Gastroesophageal sphincter (tissue), 4 donors: ENCODE data around the gene TNFAIP2. TPM values are rescaled to one million over a fixed set of nuclear protein-coding genes. Genes with fewer than 3 reads are reported as not detected.

Experiments
- ATAC-seq: fragments of 150-250 bp; one replicate; pipeline ENCODE4 v1.9.1; 2016; ENCODE audit warnings: mild to moderate bottlenecking, moderate library complexity
- H3K27ac ChIP-seq, 4 donors: fragments of 200-600 bp; sonication (generic) in 3 of 4; 1 replicate in 3 of 4; 2 replicates in 1 of 4; pipeline ENCODE4 v1.5.1; 2016 to 2019
- H3K27me3 ChIP-seq: fragments of 200-600 bp; sonication (generic); one replicate; pipeline ENCODE4 v1.5.1; 2019
- H3K36me3 ChIP-seq, 2 donors: fragments of 200-600 bp; sonication (generic); one replicate each; pipeline ENCODE4 v1.5.1; 2019; ENCODE audit warnings: control low read depth in 1 of 2
- H3K4me1 ChIP-seq, 3 donors: fragments of 200-600 bp; sonication (generic); 1 replicate in 2 of 3; 2 replicates in 1 of 3; pipeline ENCODE4 v1.5.1; 2016 to 2019; ENCODE audit warnings: control low read depth in 2 of 3
- H3K4me3 ChIP-seq, 2 donors: fragments of 200-600 bp; sonication (generic); one replicate each; pipeline ENCODE4 v1.5.1; 2019; ENCODE audit warnings: mild to moderate bottlenecking in 1 of 2, moderate library complexity in 1 of 2
- H3K9me3 ChIP-seq, 3 donors: fragments of 200-600 bp; sonication (generic); one replicate each; pipeline ENCODE4 v1.5.1; 2017 to 2019; ENCODE audit warnings: control low read depth in 2 of 3
- CTCF ChIP-seq, 4 experiments: fragments of 200-600 bp in 2 of 4; fragments of 450-650 bp in 2 of 4; sonication (generic) in 1 of 4; IDR thresholded peaks; one replicate each; pipeline ENCODE4 v1.5.1; 2017 to 2019; ENCODE audit warnings: antibody characterized with exemption in 4 of 4, mild to moderate bottlenecking in 2 of 4, moderate library complexity in 2 of 4
- EP300 ChIP-seq: sonication (generic); formaldehyde crosslinking; IDR thresholded peaks from one replicate; pipeline ENCODE4 v1.6.1; 2017; ENCODE audit warnings: antibody characterized with exemption, mild to moderate bottlenecking
- POLR2A ChIP-seq, 2 donors: fragments of 450-650 bp; IDR thresholded peaks; one replicate each; pipeline ENCODE4 v1.6.1; 2017; ENCODE audit warnings: antibody characterized with exemption in 2 of 2, mild to moderate bottlenecking in 2 of 2, moderate library complexity in 1 of 2
- POLR2AphosphoS5 ChIP-seq: sonication (generic); formaldehyde crosslinking; IDR thresholded peaks from one replicate; pipeline ENCODE4 v1.6.1; 2017; ENCODE audit warnings: antibody characterized with exemption
- WGBS, 2 donors: methylation state at CpG; one replicate each; pipeline ENCODE4 v1.1.5; 2018; ENCODE audit warnings: low coverage in 1 of 2; 5-methylcytosine and 5-hydroxymethylcytosine counted together
- total RNA-seq, 4 donors: library from RNA; depleted of rRNA; stranded (reverse); fragments of >200 nt; gene quantifications; one replicate each; pipeline ENCODE4 v1.1.0, GENCODE V29; 2016

TNFAIP2 gene
- total RNA-seq, 4 donors from 2014 or later: 51.6 to 61.9 (median 59.1) TPM

- no peaks in the 10 kb centered on the region for H3K9me3 ChIP-seq
- TF ChIP-seq CTCF (IDR thresholded peaks at IDR 0.05): no peak
- TF ChIP-seq POLR2AphosphoS5: no peak
- no peak for TF ChIP-seq EP300
- TF ChIP-seq POLR2A (IDR thresholded peaks at IDR 0.05): no peak
- peaks cover 68% of the 10 kb centered on the region for H3K27me3 ChIP-seq
- H3K27ac ChIP-seq: peak overlapping the region in 3 of 4 donors; percentile 31 to 54 (median 41)
- H3K4me3 ChIP-seq: no peak overlapping the region
- 87% methylated on average over 3 of the region's 28 CpGs; no CpG with 5 or more reads in 1 of the 2 donors for WGBS, 2 donors
- H3K4me1 ChIP-seq: peaks cover 0 to 62% (median 40%) of the 10 kb centered on the region in 3 donors
- no peak for ATAC-seq
- H3K36me3 ChIP-seq: no peaks in the 10 kb centered on the region
Observed at GRCh38 chr14:103107941-103108748, 15.1 kb upstream of the TNFAIP2 start.

GRCh38 chr14:103108749-103109207, 14.5 kb upstream of the TNFAIP2 start:
- Histone ChIP-seq H3K27me3 (peaks cover 65% of the 10 kb centered on the region), H3K9me3 (no peaks in the 10 kb centered on the region), H3K4me1 (peaks cover 0 to 59% (median 36%) of the 10 kb centered on the region in 3 donors), H3K4me3 (no peak overlapping the region), H3K36me3 (no peaks in the 10 kb centered on the region), H3K27ac (peak overlapping the region in 3 of 4 donors; percentile 31 to 54 (median 41))
- TF ChIP-seq POLR2AphosphoS5 (no peak), CTCF (IDR thresholded peaks at IDR 0.05) (no peak), EP300 (no peak), POLR2A (IDR thresholded peaks at IDR 0.05) (no peak)
- WGBS, 2 donors: 36% methylated on average over 5 of the region's 9 CpGs; no CpG with 5 or more reads in 1 of the 2 donors
- no peak for ATAC-seq

- no peak for TF ChIP-seq CTCF (IDR thresholded peaks at IDR 0.05)
- TF ChIP-seq EP300: no peak
- no peak for TF ChIP-seq POLR2A (IDR thresholded peaks at IDR 0.05)
- TF ChIP-seq POLR2AphosphoS5: no peak
- Histone ChIP-seq H3K27ac (peak overlapping the region in 3 of 4 donors; percentile 62 to 70 (median 63)), H3K27me3 (peaks cover 58% of the 10 kb centered on the region), H3K4me1 (peaks cover 0 to 58% (median 25%) of the 10 kb centered on the region in 3 donors), H3K4me3 (no peak overlapping the region), H3K9me3 (no peaks in the 10 kb centered on the region), H3K36me3 (no peaks in the 10 kb centered on the region)
- ATAC-seq: peak; percentile 48
- no CpG with 5 or more reads among the region's 32 CpGs for WGBS, 2 donors
Observed at GRCh38 chr14:103109535-103110441, 13.5 kb upstream of the TNFAIP2 start.

- peaks cover 48% of the 10 kb centered on the region for H3K27me3 ChIP-seq
- 40% methylated on average over 2 of the region's 14 CpGs; no CpG with 5 or more reads in 1 of the 2 donors for WGBS, 2 donors
- no peaks in the 10 kb centered on the region for H3K9me3 ChIP-seq
- no peaks in the 10 kb centered on the region for H3K36me3 ChIP-seq
- no peak for ATAC-seq
- H3K27ac ChIP-seq: peak overlapping the region in 3 of 4 donors; percentile 62 to 70 (median 63)
- H3K4me1 ChIP-seq: peaks cover 0 to 56% (median 22%) of the 10 kb centered on the region in 3 donors
- TF ChIP-seq POLR2A (IDR thresholded peaks at IDR 0.05): no peak
- H3K4me3 ChIP-seq: no peak overlapping the region
Observed at GRCh38 chr14:103110681-103111231, 12.5 kb upstream of the TNFAIP2 start.
